Caco-2 (cell line): Measurements from ENCODE around the gene CHST7. TPM values are rescaled to one million over a fixed set of nuclear protein-coding genes. Genes with fewer than 3 reads are reported as not detected.

Experiments used
- BruUV-seq: library from RNA; stranded (reverse); fragments of 400-500 nt; replicated peaks from 2 replicates; lab custom pipeline; 2021; lab: Mats Ljungman, UMichigan
- CTCF ChIA-PET: fragments of 300-600 bp; sonication (Branson Sonifier 250); formaldehyde crosslinking; loops from one replicate; lab custom pipeline; 2022; ENCODE audit warnings: antibody characterized with exemption; lab: Charles Lee
- POLR2A ChIA-PET: fragments of 300-600 bp; sonication (Branson Sonifier 250); formaldehyde crosslinking; loops from one replicate; lab custom pipeline; 2022; ENCODE audit warnings: antibody characterized with exemption; lab: Charles Lee
- DNase-seq, 2 experiments: peaks; one replicate each; pipeline versions ENCODE4 v3.0.0 to v3.0.0-alpha.2; 2020 to 2022
- H3K27me3 ChIP-seq: replicated peaks from 2 replicates; pipeline ENCODE4 v1.6.0; 2011; ENCODE audit warnings: low read length; ENCODE audit not compliant: control insufficient read depth, insufficient read depth
- H3K36me3 ChIP-seq: 2 replicates; pipeline ENCODE4 v1.5.1; 2011; ENCODE audit warnings: low read length; ENCODE audit not compliant: control insufficient read depth, insufficient read depth
- H3K4me1 ChIP-seq: fragments of 250-450 bp; sonication (Bioruptor Pico); 2 replicates; pipeline ENCODE4 v1.5.1; 2020; ENCODE audit warnings: mild to moderate bottlenecking
- H3K4me3 ChIP-seq: 2 replicates; pipeline ENCODE4 v1.5.1; 2011; ENCODE audit warnings: low read depth, mild to moderate bottlenecking, control low read depth, low read length
- H3K9me3 ChIP-seq: fragments of 250-450 bp; sonication (Bioruptor Pico); 2 replicates; pipeline ENCODE4 v1.5.1; 2020; ENCODE audit warnings: mild to moderate bottlenecking, moderate library complexity
- H3K27ac Mint-ChIP-seq: one replicate; pipeline ENCODE4 v1.8.0; 2022; ENCODE audit warnings: mixed read lengths; ENCODE audit not compliant: unreplicated experiment
- H3K27me3 Mint-ChIP-seq: one replicate; pipeline ENCODE4 v1.8.0; 2022; ENCODE audit warnings: mixed read lengths; ENCODE audit not compliant: insufficient read depth, unreplicated experiment
- H3K36me3 Mint-ChIP-seq: one replicate; pipeline ENCODE4 v1.8.0; 2022; ENCODE audit warnings: mild to moderate bottlenecking, mixed read lengths; ENCODE audit not compliant: insufficient read depth, unreplicated experiment
- H3K4me1 Mint-ChIP-seq: one replicate; pipeline ENCODE4 v1.8.0; 2022; ENCODE audit warnings: low read depth, mixed read lengths; ENCODE audit not compliant: unreplicated experiment
- H3K4me3 Mint-ChIP-seq: one replicate; pipeline ENCODE4 v1.8.0; 2022; ENCODE audit warnings: mild to moderate bottlenecking, moderate library complexity, mixed read lengths; ENCODE audit not compliant: unreplicated experiment
- H3K9me3 Mint-ChIP-seq: one replicate; pipeline ENCODE4 v1.8.0; 2022; ENCODE audit warnings: mixed read lengths; ENCODE audit not compliant: unreplicated experiment
- intact Hi-C: fragments of 100-400 bp; cut with micrococcal nuclease; formaldehyde crosslinking; loops from one replicate; pipeline ENCODE4 v1.10.0; 2022; ENCODE audit not compliant: unreplicated experiment
- total RNA-seq: library from RNA; stranded (reverse); gene quantifications from 2 replicates; pipeline ENCODE4 v1.2.3, GENCODE V29; 2022
- TF ChIP-seq, protein P1 (sequence below), 2 experiments: fragments of 200-600 bp in 1 of 2; IDR thresholded peaks; 1 replicate in 1 of 2; 2 replicates in 1 of 2; pipeline versions ENCODE4 v1.5.1 to v1.8.0; 2011 to 2022; ENCODE audit warnings: antibody characterized with exemption in 1 of 2, control low read depth in 1 of 2, inconsistent platforms in 1 of 2, low read depth in 1 of 2, low read length in 1 of 2, mild to moderate bottlenecking in 1 of 2, moderate library complexity in 1 of 2; ENCODE audit not compliant: insufficient read depth in 1 of 2, severe bottlenecking in 1 of 2, unreplicated experiment in 1 of 2

Gene CHST7
- total RNA-seq, 1 experiment from 2014 or later: 2.4 TPM

DNA sequence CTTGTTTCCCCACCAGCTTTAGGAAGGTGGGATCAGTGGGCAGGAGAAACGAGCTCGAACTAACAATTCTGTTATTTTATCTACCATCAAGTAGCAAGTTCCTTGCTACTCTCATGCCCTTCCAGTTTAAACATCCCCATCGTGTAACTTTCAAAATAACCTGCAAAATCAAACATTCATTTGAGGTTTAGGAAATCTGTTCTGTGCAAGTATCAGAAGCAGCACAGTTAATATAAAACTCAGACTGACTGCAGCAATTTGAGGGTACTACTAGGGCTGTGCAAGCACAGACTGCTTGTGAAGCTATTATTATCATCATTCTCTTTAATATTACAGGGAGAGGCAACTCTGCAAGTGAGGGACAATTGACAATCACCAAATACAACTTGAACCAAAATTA lies 48.0 kb downstream of the CHST7 start:
- H3K27me3 ChIP-seq: no peaks in the 10 kb centered on the region
- H3K36me3 Mint-ChIP-seq: peaks cover 27% of the 10 kb centered on the region
- no peaks in the 10 kb centered on the region for H3K9me3 ChIP-seq
- TF ChIP-seq, protein P1, sequence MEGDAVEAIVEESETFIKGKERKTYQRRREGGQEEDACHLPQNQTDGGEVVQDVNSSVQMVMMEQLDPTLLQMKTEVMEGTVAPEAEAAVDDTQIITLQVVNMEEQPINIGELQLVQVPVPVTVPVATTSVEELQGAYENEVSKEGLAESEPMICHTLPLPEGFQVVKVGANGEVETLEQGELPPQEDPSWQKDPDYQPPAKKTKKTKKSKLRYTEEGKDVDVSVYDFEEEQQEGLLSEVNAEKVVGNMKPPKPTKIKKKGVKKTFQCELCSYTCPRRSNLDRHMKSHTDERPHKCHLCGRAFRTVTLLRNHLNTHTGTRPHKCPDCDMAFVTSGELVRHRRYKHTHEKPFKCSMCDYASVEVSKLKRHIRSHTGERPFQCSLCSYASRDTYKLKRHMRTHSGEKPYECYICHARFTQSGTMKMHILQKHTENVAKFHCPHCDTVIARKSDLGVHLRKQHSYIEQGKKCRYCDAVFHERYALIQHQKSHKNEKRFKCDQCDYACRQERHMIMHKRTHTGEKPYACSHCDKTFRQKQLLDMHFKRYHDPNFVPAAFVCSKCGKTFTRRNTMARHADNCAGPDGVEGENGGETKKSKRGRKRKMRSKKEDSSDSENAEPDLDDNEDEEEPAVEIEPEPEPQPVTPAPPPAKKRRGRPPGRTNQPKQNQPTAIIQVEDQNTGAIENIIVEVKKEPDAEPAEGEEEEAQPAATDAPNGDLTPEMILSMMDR (IDR thresholded peaks at IDR 0.05; ENCODE audit: insufficient read depth in 1 of 2, low read depth in 1 of 2, low read length in 1 of 2, severe bottlenecking in 1 of 2, unreplicated experiment in 1 of 2): no peak
- no peak overlapping the region for H3K4me3 Mint-ChIP-seq
- no peak overlapping the region for H3K27ac Mint-ChIP-seq
- no peak overlapping the region for H3K4me3 ChIP-seq
- H3K27me3 Mint-ChIP-seq: no peaks in the 10 kb centered on the region
- H3K4me1 ChIP-seq: no peaks in the 10 kb centered on the region
- no peaks in the 10 kb centered on the region for H3K4me1 Mint-ChIP-seq
- H3K36me3 ChIP-seq: no peaks in the 10 kb centered on the region
- BruUV-seq: no TSS peak
- POLR2A ChIA-PET: no interaction called here
- intact Hi-C loops: no loop called here
- no peak for DNase-seq
- no peaks in the 10 kb centered on the region for H3K9me3 Mint-ChIP-seq
- CTCF ChIA-PET: interaction anchor here (0.6 kb wide), 1 partner anchor 24 kb away, joined by 3 read pairs; no protein-coding TSS in a partner anchor

DNA sequence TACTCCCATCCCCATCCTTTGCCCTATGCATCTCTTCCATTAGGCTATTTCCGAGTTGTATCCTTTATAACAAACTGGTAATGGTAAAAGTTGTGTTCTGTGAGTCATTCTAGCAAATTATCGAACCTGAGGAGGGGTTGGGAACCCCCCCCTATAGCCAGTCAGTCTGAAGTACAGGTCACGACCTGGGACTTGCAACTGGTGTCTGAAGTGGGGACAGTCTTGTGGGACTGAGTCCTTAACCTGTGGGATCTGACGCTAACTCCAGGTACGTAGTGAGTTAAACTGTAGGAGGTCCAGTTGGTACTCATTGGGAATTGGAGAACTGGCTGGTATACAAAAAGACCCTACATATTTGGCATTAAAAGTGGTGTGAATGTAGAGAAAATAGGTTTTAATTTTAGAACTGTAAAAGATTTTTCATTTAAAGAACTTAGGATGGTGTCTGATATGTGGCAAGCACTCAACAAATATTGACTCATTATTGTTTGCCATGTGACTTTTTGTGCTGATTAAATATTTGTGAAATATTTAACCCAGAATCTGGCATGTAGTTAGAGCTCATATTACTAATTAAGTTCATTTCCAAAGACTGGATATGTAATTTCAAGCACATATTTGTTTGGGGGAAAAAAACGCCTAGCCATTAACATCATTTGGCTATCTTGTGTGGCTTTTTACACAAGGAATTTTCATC lies 50.7 kb downstream of the CHST7 start:
- H3K9me3 ChIP-seq: no peaks in the 10 kb centered on the region
- TF ChIP-seq, protein P1 (IDR thresholded peaks at IDR 0.05; ENCODE audit: insufficient read depth in 1 of 2, low read depth in 1 of 2, low read length in 1 of 2, severe bottlenecking in 1 of 2, unreplicated experiment in 1 of 2): no peak
- no peaks in the 10 kb centered on the region for H3K36me3 ChIP-seq
- BruUV-seq: no TSS peak
- no peak overlapping the region for H3K4me3 ChIP-seq
- H3K36me3 Mint-ChIP-seq: peaks cover 13% of the 10 kb centered on the region
- no peaks in the 10 kb centered on the region for H3K27me3 Mint-ChIP-seq
- H3K27ac Mint-ChIP-seq: no peak overlapping the region
- DNase-seq: no peak
- H3K27me3 ChIP-seq: no peaks in the 10 kb centered on the region
- intact Hi-C loops: no loop called here
- no peaks in the 10 kb centered on the region for H3K9me3 Mint-ChIP-seq
- H3K4me1 ChIP-seq: no peaks in the 10 kb centered on the region
- no peak overlapping the region for H3K4me3 Mint-ChIP-seq
- POLR2A ChIA-PET: no interaction called here
- CTCF ChIA-PET: no interaction called here
- no peaks in the 10 kb centered on the region for H3K4me1 Mint-ChIP-seq

DNA sequence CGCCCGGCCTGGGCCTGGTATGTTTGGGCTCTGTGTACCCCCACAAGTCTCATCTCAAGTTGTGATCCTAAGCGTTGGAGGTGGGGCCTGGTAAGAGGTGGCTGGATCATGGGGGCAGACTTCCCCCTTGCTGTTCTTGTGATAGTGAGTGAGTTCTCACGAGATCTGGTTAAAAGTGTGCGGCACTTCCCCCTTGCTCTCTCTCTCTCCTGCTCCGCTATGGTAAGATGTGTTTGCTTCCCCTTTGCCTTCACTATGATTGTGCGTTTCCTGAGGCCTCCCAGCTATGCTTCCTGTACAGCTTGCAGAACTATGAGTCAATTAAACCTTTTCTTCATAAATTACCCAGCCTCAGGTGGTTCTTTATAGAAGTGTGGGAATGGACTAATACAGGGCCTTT lies 53.0 kb downstream of the CHST7 start:
- Histone ChIP-seq H3K9me3 (no peaks in the 10 kb centered on the region), H3K4me3 (no peak overlapping the region), H3K27me3 (no peaks in the 10 kb centered on the region), H3K4me1 (no peaks in the 10 kb centered on the region), H3K36me3 (no peaks in the 10 kb centered on the region)
- ChIA-PET POLR2A (no interaction called here), CTCF (no interaction called here)
- Mint-ChIP-seq H3K4me3 (no peak overlapping the region), H3K4me1 (no peaks in the 10 kb centered on the region), H3K36me3 (peaks cover 7% of the 10 kb centered on the region), H3K9me3 (no peaks in the 10 kb centered on the region), H3K27me3 (no peaks in the 10 kb centered on the region), H3K27ac (no peak overlapping the region)
- no TSS peak for BruUV-seq
- TF ChIP-seq, protein P1 (IDR thresholded peaks at IDR 0.05; ENCODE audit: insufficient read depth in 1 of 2, low read depth in 1 of 2, low read length in 1 of 2, severe bottlenecking in 1 of 2, unreplicated experiment in 1 of 2): no peak
- intact Hi-C loops: no loop called here
- DNase-seq: no peak
